ENCODE results near the gene UBXN10.

DNA sequence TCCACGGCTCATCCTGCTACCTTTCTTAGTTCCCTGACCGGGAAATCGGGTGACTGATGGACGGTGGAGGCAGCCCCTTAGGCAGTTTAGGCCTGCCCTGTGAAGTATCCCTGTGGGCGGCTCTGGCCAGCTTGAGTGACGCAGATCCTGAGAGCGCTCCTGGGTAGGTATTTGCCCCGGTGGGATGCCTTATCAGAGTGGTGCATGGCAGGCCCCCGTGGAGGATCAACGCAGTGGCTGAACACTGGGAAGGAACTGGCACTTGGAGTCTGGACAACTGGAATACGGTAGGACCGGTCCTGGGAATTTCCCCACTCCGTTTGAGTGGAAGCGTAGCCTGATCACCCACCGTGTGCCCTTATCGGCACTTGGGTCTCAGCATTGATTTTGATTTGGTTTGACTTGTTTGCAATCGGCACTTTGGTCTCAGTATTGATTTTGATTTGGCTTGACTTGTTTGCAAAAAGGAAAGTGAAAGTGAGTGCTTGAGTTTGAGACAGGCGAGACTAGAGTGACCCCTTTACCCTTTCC lies 31.5 kb upstream of the UBXN10 start:
- TF ChIP-seq, protein P1, sequence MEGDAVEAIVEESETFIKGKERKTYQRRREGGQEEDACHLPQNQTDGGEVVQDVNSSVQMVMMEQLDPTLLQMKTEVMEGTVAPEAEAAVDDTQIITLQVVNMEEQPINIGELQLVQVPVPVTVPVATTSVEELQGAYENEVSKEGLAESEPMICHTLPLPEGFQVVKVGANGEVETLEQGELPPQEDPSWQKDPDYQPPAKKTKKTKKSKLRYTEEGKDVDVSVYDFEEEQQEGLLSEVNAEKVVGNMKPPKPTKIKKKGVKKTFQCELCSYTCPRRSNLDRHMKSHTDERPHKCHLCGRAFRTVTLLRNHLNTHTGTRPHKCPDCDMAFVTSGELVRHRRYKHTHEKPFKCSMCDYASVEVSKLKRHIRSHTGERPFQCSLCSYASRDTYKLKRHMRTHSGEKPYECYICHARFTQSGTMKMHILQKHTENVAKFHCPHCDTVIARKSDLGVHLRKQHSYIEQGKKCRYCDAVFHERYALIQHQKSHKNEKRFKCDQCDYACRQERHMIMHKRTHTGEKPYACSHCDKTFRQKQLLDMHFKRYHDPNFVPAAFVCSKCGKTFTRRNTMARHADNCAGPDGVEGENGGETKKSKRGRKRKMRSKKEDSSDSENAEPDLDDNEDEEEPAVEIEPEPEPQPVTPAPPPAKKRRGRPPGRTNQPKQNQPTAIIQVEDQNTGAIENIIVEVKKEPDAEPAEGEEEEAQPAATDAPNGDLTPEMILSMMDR (conservative IDR thresholded peaks at IDR 0.05), result no peak
- TF ChIP-seq ZFX (IDR thresholded peaks at IDR 0.05), result no peak
